SU-DHL-6 (cell line): ENCODE measurements around the gene KCNH1.

Experiments used
- CTCF ChIP-seq: fragments of 200-600 bp; sonication (generic); IDR thresholded peaks from one replicate; pipeline ENCODE4 v1.5.1; 2017; ENCODE audit warnings: antibody characterized with exemption, mild to moderate bottlenecking, low read length, moderate library complexity; ENCODE audit not compliant: insufficient read depth, poor library complexity, severe bottlenecking
- EZH2phosphoT487 ChIP-seq: fragments of 200-600 bp; sonication (generic), shearing (Covaris generic); conservative IDR thresholded peaks from 2 replicates; pipeline ENCODE4 v1.6.1; 2018; ENCODE audit warnings: mild to moderate bottlenecking, antibody characterized with exemption, low read length, moderate library complexity, mixed read lengths

- TF ChIP-seq EZH2phosphoT487 (no peak), CTCF (no peak)
Measured at GRCh38 chr1:210815641-210816550, 318.1 kb downstream of the KCNH1 start.
